OCI-LY3 (cell line): ENCODE data around the gene POU6F2.

Source experiments
- EZH2phosphoT487 ChIP-seq: fragments of 200-600 bp; shearing (Covaris generic); IDR thresholded peaks from 2 replicates; pipeline ENCODE4 v1.6.1; 2018; ENCODE audit warnings: antibody characterized with exemption, mixed run types, low read depth
- TF ChIP-seq, protein P1 (sequence below): fragments of 200-600, 300-600 bp; sonication (generic); IDR thresholded peaks from 2 replicates; pipeline ENCODE4 v1.5.1; 2014; ENCODE audit warnings: antibody characterized with exemption, low read length, low read depth

DNA sequence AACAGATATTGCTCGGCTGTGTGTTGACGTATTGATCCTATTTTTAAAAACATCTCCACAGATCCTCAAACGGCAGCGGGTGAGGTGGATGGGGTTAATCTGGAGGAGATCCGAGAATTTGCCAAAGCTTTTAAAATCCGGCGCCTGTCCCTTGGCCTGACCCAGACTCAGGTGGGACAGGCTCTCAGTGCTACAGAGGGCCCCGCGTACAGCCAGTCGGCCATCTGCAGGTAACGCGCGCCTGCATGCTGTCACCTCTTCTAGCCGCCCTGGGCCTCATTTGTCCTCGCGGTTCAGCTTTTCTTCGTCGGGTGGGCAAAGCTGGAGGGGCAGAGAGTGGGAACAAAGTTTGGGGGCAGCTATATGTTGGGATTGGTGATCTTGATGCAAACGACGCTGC is 482.8 kb downstream of the POU6F2 start:
- TF ChIP-seq, protein P1, sequence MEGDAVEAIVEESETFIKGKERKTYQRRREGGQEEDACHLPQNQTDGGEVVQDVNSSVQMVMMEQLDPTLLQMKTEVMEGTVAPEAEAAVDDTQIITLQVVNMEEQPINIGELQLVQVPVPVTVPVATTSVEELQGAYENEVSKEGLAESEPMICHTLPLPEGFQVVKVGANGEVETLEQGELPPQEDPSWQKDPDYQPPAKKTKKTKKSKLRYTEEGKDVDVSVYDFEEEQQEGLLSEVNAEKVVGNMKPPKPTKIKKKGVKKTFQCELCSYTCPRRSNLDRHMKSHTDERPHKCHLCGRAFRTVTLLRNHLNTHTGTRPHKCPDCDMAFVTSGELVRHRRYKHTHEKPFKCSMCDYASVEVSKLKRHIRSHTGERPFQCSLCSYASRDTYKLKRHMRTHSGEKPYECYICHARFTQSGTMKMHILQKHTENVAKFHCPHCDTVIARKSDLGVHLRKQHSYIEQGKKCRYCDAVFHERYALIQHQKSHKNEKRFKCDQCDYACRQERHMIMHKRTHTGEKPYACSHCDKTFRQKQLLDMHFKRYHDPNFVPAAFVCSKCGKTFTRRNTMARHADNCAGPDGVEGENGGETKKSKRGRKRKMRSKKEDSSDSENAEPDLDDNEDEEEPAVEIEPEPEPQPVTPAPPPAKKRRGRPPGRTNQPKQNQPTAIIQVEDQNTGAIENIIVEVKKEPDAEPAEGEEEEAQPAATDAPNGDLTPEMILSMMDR: no peak
- TF ChIP-seq EZH2phosphoT487: no peak
